SW 1271 (cell line): ENCODE data around the gene OPN4.
A peak's percentile ranks its signal among the peaks of the same experiment; 100 is the strongest.
"Not testable (repeated sequence)": the region's sequence is repeated elsewhere in the genome, so short reads cannot be mapped to it uniquely, and the experiment has no call there.

Source experiments
- DNase-seq, 2 experiments: peaks; one replicate each; lab custom pipeline; 2025; lab: John Stamatoyannopoulos, UW

Gene OPN4, protein sequence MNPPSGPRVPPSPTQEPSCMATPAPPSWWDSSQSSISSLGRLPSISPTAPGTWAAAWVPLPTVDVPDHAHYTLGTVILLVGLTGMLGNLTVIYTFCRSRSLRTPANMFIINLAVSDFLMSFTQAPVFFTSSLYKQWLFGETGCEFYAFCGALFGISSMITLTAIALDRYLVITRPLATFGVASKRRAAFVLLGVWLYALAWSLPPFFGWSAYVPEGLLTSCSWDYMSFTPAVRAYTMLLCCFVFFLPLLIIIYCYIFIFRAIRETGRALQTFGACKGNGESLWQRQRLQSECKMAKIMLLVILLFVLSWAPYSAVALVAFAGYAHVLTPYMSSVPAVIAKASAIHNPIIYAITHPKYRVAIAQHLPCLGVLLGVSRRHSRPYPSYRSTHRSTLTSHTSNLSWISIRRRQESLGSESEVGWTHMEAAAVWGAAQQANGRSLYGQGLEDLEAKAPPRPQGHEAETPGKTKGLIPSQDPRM

GRCh38 chr10:86654411-86655172, at the start of gene OPN4:
OPN4 (plus strand) TSS chr10:86654547; CDS start chr10:86654784, 237 bp downstream.
- no peak for DNase-seq

DNA sequence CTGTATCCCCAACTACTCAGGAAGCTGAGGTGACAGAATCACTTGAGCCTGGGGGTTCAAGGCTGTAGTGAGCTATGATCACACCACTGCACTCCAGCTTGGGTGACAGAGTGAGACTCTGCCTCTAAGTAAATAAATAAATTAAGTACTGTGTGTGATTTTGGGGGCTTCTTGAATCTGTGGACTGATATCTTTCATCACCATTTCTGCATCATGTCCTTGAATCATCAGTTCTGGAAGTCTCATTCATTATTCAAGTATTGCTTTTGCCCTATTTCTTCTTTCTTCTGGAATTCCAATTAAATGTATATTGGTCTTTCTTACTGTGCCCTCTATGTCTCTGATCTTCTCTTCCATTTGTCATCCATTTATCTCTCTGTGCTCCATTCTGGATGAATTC, 46.7 kb upstream of the OPN4 start:
- no peak for DNase-seq

DNA sequence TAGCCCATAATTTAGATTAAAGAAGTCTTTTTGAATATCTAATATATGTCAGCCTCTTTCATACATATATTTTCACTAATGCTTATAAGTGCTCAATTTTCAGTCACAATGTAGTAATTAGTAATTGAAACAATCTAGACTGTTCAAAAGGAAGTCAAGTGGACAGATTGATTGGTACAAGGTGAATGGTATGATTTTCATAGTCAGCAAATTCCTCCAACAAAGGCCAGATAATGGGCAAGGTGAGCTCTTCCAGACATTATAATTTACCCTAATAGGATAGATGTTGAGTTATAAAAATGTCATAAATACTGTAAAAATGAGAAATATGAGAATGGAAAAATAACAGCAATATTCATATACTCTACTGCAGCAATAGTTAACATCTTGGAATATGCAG, 44.4 kb upstream of the OPN4 start:
- no peak for DNase-seq

- no peak for DNase-seq
Observed at GRCh38 chr10:86611386-86611785, 43.0 kb upstream of the OPN4 start.

DNA sequence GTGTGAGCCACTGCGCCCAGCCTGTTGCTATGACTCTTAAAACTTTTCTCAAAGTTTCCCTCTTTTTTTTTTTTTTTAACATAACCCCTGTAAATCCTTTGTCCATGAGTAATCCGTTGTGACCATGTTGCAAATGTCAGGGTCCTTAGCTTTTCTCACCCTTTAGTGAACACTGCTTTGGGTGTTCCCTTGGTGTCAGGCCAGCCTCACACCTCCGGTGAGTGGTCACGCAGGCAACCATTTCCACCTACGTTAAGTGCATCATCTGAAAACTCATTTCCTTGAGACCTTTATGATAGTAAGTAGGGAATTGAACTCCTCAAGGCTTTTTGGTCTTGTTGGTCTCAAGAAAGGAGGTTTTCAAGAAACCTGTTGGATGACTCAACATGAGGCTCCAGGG, 41.3 kb upstream of the OPN4 start:
- DNase-seq = no peak

- DNase-seq = no peak
Observed at GRCh38 chr10:86613905-86614304, 40.4 kb upstream of the OPN4 start.

- DNase-seq = no peak
Observed at GRCh38 chr10:86614853-86615252, 39.5 kb upstream of the OPN4 start.

- DNase-seq = not testable (repeated sequence)
Observed at GRCh38 chr10:86617278-86617677, 37.1 kb upstream of the OPN4 start.

DNA sequence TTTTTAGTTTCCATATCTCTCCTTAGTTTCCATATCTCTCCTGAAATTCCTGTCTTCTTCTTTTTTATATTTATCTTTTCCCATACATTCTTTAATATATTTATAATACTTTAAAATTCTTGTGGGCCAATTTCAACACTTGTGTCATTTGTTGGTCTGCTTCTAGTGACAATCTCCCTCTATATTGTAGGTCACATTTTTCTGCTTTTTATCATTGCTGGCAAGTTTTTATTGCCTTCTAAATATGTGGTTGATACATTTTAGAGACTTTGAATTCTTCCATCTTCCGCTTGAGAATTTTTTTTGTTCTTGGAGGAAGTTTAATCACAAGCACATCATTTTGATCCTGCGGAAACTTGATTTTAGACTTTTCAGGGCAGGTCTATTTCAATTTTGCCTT, 26.0 kb upstream of the OPN4 start:
- DNase-seq = no peak

GRCh38 chr10:86630079-86630478, 24.3 kb upstream of the OPN4 start:
- no peak for DNase-seq

DNA sequence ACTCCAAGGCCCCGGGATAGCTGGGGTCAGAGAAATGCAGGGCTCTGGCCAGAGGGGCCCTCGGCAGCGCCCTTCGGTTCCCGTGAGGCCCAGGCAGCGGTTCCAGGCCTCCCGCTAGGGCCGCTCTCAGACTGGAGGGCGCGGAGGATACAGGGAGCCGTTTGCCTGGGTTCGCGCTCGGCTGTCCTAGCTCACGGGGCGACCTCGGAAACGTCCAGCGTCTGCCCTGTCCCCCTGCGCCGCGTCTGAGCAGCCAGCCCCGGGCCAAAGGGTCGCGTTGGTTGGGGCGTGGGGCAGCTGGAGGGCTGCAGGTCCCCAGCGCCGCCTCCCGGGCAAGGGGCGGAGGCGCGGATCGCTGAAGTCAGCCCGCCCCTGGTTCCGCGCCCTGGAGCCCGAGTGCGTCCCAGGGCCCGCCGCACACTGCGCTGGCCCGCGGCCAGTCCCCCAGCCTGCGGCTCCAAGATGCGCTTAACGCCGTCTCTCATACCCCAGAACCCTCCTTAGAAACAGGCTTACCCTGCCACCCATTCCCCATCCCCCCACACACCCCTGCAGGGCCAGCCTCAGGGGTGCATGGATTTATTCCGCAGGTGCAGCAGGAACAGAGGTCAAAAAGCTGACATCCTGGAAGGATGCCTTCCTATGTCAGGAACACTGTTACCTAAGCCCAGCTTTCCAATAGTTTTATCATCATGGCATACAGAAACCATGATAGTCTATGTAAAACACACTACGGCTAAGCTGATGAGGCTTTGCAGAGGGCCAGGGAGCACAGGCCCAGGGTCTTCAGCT, 22.1 kb upstream of the OPN4 start:
- DNase-seq = no peak

DNA sequence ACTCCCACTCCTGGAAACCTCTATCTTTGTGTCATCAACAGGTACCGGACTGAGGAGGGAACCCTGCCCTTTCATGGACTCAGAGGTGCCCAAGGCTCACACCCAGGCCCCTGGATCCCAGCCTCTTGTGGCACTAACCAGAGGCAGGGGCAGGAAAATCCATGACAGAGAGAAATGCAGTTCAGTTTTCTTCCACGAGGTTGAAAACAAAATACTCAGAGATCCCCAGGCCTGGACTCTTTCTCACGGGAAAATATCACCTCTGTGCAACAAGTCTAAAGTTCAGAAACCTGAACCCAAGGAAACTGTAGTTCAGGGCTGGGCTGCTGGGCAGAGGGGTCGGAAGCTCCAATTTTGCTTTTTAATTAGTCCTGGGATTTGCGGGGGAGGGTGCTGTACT, 21.4 kb upstream of the OPN4 start:
- no peak for DNase-seq

DNA sequence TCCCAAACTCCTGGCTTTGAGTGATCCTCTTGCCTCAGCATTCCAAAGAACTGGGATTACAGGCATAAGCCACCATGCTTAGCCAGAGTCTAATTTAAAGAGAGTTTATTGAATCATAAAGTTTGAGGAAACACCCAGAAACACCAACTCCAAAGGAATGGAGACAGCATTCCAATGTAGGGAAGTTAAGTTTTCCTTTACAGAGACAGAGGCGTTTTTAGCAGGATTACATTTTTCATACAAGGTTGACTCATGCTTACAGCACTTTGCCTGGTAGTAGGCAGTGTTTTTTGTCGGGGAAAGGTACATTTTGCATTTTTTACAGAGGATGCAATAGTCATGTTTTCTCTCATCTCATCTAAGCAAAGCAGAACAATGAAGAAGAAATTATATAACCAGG, 18.9 kb upstream of the OPN4 start:
- DNase-seq = peak in 1 of 2 experiments; percentile 9

- no peak for DNase-seq
Observed at GRCh38 chr10:86636311-86636710, 18.0 kb upstream of the OPN4 start.

DNA sequence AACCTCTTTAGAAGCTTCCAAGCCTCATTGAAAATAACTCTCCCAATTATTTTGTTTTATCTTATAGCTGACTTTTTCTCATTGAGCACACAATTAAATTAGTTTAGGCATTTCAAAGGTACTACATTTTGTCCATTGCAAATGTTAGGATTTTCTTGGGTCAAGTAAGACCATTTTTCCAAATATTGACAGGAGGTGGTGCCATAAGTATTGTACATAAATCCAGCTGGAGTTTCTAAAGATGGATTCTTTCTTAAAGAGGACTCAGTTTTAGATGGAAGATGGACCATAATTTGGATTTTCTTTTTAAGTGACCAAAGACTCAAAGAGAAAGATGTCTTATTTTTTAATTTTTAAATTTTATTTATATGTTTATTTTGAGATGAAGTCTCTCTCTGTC, 12.3 kb upstream of the OPN4 start:
- no peak for DNase-seq

DNA sequence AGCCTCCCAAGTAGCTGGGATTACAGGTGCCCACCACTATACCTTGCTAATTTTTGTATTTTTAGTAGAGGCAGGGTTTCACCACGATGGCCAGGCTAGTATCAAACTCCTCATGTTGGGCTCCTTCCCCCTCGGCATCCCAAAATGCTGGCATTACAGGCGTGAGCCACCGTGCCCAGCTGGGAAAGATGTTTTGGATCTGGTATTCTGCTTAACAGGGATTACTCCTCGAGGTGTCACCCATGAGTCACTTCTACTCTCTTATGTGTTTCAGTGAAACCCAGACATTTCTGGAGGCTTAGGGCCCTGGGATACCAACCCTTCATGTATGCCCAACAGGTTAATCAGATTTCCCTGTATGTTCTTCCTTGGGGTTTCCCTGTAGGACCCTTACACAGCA, 11.8 kb upstream of the OPN4 start:
- no peak for DNase-seq

DNA sequence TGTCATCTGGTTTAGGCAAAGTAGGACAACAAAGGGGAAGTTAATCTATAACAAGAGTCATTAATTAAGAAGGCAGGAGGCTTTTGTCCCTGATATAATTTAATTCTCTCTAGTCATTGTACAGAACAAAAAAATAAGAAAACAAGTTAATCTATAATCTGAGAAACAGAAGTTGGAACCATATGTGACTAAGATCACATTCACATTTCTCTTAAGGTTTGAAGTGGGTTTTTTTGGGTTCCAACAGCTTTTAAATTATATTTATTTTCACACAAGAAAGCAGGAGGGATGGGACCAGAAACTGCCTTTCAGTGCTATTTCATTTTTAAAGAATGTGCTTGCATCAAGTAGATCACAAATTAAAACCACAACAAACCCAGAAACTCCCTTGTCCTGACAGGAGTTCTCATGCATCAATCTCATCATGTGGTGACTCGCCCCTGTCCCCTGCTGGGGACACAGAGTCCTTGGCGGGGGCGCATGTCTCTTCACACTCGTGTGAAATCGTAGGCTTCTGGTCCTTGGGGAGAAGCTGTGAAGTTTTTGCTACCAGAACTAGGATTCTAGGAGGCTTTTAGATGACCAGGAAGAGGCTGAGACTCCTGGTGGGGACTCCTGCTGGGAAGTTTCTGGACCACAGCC, 10.1 kb upstream of the OPN4 start:
- DNase-seq = no peak

- DNase-seq = no peak
Observed at GRCh38 chr10:86644794-86645445, 9.4 kb upstream of the OPN4 start.

- DNase-seq = not testable (repeated sequence)
Observed at GRCh38 chr10:86645621-86646165, 8.7 kb upstream of the OPN4 start.

- DNase-seq = no peak
Observed at GRCh38 chr10:86646532-86646931, 7.8 kb upstream of the OPN4 start.

DNA sequence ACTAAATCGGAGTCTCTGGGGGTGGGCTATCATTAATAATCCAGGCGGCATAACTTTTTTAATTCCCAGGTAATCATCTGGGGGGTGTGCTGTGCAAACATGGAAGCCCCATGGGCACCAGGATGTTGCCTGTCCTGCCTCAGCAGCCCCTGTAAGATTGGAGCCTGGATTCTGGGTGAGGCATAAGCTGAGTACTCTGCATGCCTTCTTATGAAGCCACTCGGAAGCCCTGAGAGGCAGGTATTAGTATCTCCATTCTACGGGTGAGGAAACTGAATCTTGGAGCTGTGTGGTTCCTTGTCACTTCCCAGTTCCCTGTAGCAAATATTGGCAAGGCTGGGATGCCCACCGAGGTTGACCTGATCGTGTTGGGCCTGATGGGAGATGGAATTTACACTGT, 7.4 kb upstream of the OPN4 start:
- DNase-seq = no peak
